Gastroesophageal sphincter (tissue), 3 donors: ENCODE results near the gene FNDC3B.

Experiments
- CTCF ChIP-seq, 4 experiments: fragments of 200-600 bp in 2 of 4; fragments of 450-650 bp in 2 of 4; sonication (generic) in 1 of 4; IDR thresholded peaks; one replicate each; pipeline ENCODE4 v1.5.1; 2017 to 2019; ENCODE audit warnings: antibody characterized with exemption in 4 of 4, mild to moderate bottlenecking in 2 of 4, moderate library complexity in 2 of 4
- EP300 ChIP-seq: sonication (generic); formaldehyde crosslinking; IDR thresholded peaks from one replicate; pipeline ENCODE4 v1.6.1; 2017; ENCODE audit warnings: antibody characterized with exemption, mild to moderate bottlenecking
- POLR2A ChIP-seq, 2 donors: fragments of 450-650 bp; IDR thresholded peaks; one replicate each; pipeline ENCODE4 v1.6.1; 2017; ENCODE audit warnings: antibody characterized with exemption in 2 of 2, mild to moderate bottlenecking in 2 of 2, moderate library complexity in 1 of 2

- TF ChIP-seq POLR2A (IDR thresholded peaks at IDR 0.05) (no peak), CTCF (IDR thresholded peaks at IDR 0.05) (no peak), EP300 (no peak)
These were observed 328.1 kb downstream of the FNDC3B start for GRCh38 chr3:172367205-172368105.
